Dermis lymphatic vessel endothelial cell (primary cell): ENCODE measurements around the gene PCID2. TPM values are rescaled to one million over a fixed set of nuclear protein-coding genes. Genes with fewer than 3 reads are reported as not detected.

Source experiments
- total RNA-seq: library from RNA; depleted of rRNA; stranded (reverse); fragments of >200 nt; gene quantifications from 2 replicates; pipeline ENCODE4 v1.2.1, GENCODE V29; 2014

Gene PCID2
- total RNA-seq: 54.8 and 55.3 TPM in 2 replicates

GRCh38 chr13:113208421-113209335 is at the start of gene PCID2:
TSS of gene PCID2 (minus strand) at chr13:113208669. CDS start at chr13:113208634, 35 bp downstream.

GRCh38 chr13:113209336-113209758 is 878 bp upstream of the PCID2 start, which contains the start of gene CUL4A:
TSS of gene CUL4A (plus strand) at chr13:113209613. CDS start at chr13:113209628, 15 bp downstream.

GRCh38 chr13:113157929-113158747 is 50.3 kb downstream of the PCID2 start, which contains the start of gene PROZ:
TSS of gene PROZ (plus strand) at chr13:113158648. CDS start at chr13:113158661, 13 bp downstream.

Other genes with a start within 250 kb of the PCID2 start
- 10.4 and 11.5 TPM in 2 replicates for gene MCF2L, start 239.5 kb downstream of the PCID2 start, total RNA-seq
- gene F7, start 102.9 kb downstream of the PCID2 start, total RNA-seq: not detected in 2 replicates
- under 0.01 TPM in 1 of 2 replicates, not detected in the other for gene F10, start 85.9 kb downstream of the PCID2 start, total RNA-seq
- not detected in 2 replicates for gene PROZ, start 50.0 kb downstream of the PCID2 start, total RNA-seq
- gene CUL4A, start 944 bp upstream of the PCID2 start, total RNA-seq: 91.0 and 110 TPM in 2 replicates
- 206 and 249 TPM in 2 replicates for gene LAMP1, start 88.6 kb upstream of the PCID2 start, total RNA-seq
- gene GRTP1, start 155.5 kb upstream of the PCID2 start, total RNA-seq: 0.34 and 0.43 TPM in 2 replicates
- 0.34 and 0.54 TPM in 2 replicates for gene ADPRHL1, start 244.8 kb upstream of the PCID2 start, total RNA-seq